HG03558 (cell line): ENCODE results near the gene DHX16.

Experiments
- ATAC-seq: cut with Tn5 transposase; IDR thresholded peaks from one replicate; pipeline ENCODE4 v1.9.1; 2021; ENCODE audit warnings: moderate number of reproducible peaks; ENCODE audit not compliant: unreplicated experiment; ENCODE audit errors: extremely low read depth

DHX16 gene

GRCh38 chr6:30700340-30700739 lies 27.5 kb upstream of the DHX16 start:
- ATAC-seq: no peak

GRCh38 chr6:30696432-30696831 lies 23.6 kb upstream of the DHX16 start:
- ATAC-seq: no peak

GRCh38 chr6:30691208-30691847 lies 18.5 kb upstream of the DHX16 start:
- ATAC-seq: no peak

GRCh38 chr6:30690403-30691207 lies 17.8 kb upstream of the DHX16 start, which contains the start of gene NRM:
NRM (minus strand) TSS chr6:30690984; CDS start chr6:30690974, 10 bp downstream.
- ATAC-seq: no peak

- no peak for ATAC-seq
Observed at GRCh38 chr6:30689985-30690384, 17.2 kb upstream of the DHX16 start.

- no peak for ATAC-seq
Observed at GRCh38 chr6:30689022-30689865, 16.4 kb upstream of the DHX16 start.

- no peak for ATAC-seq
Observed at GRCh38 chr6:30688569-30688968, 15.8 kb upstream of the DHX16 start.

- no peak for ATAC-seq
Observed at GRCh38 chr6:30687659-30688431, 15.0 kb upstream of the DHX16 start.

- no peak for ATAC-seq
Observed at GRCh38 chr6:30686908-30687658, 14.3 kb upstream of the DHX16 start.

- ATAC-seq: no peak
Observed at GRCh38 chr6:30686009-30686907, 13.5 kb upstream of the DHX16 start, which contains the start of gene PPP1R18. PPP1R18 (minus strand) TSS chr6:30686645; CDS start chr6:30686018, 627 bp downstream.

GRCh38 chr6:30685157-30686008 lies 12.6 kb upstream of the DHX16 start:
- ATAC-seq: no peak

GRCh38 chr6:30684386-30685156 lies 11.8 kb upstream of the DHX16 start:
- no peak for ATAC-seq

- ATAC-seq: no peak
Observed at GRCh38 chr6:30683980-30684338, 11.2 kb upstream of the DHX16 start.

- no peak for ATAC-seq
Observed at GRCh38 chr6:30683183-30683979, 10.6 kb upstream of the DHX16 start.

- no peak for ATAC-seq
Observed at GRCh38 chr6:30682143-30683117, 9.6 kb upstream of the DHX16 start.
